Measurements from ENCODE around the gene ARAP1. TPM values are rescaled to one million over a fixed set of nuclear protein-coding genes. Genes with fewer than 3 reads are reported as not detected.

Gene ARAP1
- polyA plus RNA-seq, 3 donors: 66.4 to 71.6 (median 71.3) TPM

DNA sequence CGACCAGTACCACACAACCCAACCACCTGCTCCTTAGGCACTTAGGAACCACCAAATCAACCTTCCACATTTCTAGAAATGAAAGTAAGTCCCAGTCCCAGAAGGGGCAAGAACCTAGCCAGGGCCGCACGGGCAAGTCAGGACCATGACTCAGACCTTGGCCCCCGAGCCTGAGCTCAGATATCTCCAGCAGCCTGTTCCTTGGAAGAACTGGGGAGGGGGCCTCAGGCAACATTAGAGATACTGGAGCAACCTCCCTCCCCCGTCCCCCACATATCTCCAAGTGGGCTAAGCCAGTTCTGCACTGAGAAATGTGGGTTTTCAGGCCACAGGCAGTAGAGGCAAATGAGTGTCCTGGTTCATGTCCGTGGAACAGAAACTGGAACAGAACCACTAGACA is 7.7 kb downstream of the ARAP1 start:
- DNase-seq (ENCODE audit: low read depth in 3 of 3, low spot score in 2 of 3): no peak

DNA sequence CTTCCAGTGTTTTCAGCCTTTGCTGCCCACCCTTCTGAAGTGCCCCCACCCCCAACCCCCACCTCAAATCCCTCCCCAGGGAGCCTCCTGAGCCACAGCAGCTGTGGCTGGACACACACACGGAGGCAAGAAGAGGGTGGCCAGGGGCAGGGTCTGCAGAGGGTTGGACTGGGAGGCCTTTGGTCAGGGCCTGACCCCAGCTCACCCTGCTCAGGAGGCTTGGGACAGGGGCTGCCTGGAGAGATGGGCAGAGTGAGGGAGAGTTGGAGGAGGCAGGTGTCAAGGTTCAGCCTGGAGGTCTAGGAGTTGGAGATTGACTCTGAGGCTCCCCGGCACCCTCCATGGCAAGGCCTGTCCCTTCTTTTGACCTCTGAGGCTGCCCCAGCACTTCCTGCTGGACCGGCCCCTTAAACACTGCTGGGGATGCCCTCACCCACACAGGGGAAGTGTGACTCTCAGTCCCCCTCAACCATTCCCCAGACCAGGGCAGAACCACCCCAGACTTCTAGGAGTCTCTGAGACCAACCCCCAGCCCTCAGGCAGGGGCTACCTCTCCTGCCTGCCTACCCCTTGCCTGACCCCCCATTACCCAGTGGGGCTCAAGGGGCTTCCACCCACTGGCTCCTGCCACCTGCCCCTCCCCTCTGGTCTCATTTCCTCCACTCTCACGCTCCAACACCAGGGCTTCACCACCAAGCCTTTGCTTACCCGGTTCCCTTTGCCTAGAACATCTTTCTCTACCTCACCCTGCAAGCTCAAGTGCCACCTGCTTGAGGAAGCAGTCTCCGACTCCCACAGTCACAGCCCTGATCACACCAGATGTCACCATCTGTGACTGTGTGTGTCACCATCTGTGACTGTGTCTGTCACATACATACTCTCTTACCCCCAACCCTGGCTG is 8.6 kb downstream of the ARAP1 start:
- no peak for DNase-seq (ENCODE audit: low read depth in 3 of 3, low spot score in 2 of 3)

DNA sequence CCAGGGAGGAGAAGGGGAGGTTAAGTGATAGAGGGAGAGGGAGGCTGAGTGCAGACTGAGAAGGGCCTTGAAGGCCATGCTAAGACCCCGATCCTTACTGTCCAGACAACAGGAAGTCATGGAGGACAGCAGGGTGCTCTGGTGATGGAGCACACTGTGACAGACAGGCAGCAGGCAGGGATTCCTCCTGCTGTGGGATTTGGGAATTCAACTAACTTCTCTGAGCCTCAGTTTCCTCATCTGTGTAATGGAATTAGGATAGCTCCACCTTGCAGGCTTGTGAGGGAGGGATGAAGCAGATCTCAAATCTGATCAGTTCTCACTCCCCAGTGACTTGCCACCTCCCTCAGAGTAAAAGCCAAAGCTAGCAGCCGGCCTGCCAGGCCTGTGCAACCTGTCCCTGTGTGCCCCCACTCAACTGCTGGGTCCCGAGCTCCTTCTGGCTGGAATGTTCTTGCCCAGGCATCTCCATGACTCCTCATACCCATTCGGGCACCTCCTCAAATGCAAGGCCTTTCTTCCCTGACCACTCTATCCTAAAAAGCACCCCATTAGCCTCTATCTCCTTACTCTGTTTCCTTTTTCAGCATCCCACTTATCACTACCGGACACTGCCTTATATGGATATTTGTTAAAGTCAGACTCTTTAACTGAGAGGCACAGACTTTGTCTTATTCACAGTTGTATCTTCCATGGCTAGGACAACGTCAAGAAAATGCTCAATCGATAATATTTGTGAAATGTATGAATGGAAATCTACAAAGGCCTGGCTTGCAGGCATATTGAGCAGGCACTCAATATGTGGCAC is 9.5 kb downstream of the ARAP1 start:
- no peak for DNase-seq (ENCODE audit: low read depth in 3 of 3, low spot score in 2 of 3)

DNA sequence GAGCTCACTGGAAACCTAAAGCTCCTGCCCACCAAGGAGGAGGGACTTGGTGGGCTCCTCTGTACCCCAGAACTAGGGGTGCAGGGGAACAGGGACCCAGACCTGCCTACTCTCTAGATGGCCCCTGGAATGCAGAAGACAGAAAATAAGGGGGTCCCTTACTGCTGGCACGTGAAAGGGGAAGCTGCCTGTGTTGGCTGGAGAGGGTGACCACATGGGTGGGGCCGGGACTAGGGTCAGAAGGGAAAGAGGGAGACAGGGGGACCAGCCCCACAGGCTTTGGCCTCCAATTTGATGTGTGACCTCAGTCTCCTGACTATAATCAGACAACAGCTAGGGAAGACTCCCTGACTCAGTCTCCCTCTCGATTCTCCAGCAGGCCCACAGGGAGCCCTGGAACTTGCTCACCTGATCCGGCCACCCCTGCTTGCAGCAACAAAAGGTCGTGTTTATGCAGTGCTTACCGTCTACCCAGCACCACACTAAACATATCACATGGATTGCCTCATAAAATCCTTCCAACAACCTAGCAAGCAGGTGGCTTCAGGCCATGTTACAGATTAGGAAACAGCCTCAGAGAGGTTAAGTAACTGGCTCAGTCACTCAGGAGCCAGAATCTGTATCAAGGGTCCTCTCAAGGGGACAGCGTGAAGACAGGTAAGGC is 10.2 kb downstream of the ARAP1 start:
- no peak for DNase-seq (ENCODE audit: low read depth in 3 of 3, low spot score in 2 of 3)

DNA sequence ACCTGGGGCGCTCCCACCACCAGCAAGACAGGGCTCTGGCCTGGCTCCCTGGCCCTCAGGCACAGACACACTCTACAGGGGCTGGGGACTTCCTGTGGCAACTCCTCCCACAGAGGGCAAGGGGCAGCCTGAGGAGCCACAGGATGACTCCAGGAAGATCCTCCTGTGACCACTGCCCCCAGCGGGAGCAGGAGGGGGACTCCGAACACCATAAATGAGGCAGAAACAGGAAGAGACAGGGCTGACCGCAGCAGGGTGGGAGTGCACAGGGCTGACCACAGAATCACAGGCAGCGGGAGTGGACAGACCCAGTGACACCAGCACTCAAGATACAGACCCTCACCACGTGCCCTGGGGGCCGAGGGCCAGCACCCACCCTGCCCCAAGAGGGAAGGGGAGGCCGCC is 10.8 kb downstream of the ARAP1 start:
- DNase-seq (ENCODE audit: low read depth in 3 of 3, low spot score in 2 of 3): peak in 1 of 3 donors; percentile 23

DNA sequence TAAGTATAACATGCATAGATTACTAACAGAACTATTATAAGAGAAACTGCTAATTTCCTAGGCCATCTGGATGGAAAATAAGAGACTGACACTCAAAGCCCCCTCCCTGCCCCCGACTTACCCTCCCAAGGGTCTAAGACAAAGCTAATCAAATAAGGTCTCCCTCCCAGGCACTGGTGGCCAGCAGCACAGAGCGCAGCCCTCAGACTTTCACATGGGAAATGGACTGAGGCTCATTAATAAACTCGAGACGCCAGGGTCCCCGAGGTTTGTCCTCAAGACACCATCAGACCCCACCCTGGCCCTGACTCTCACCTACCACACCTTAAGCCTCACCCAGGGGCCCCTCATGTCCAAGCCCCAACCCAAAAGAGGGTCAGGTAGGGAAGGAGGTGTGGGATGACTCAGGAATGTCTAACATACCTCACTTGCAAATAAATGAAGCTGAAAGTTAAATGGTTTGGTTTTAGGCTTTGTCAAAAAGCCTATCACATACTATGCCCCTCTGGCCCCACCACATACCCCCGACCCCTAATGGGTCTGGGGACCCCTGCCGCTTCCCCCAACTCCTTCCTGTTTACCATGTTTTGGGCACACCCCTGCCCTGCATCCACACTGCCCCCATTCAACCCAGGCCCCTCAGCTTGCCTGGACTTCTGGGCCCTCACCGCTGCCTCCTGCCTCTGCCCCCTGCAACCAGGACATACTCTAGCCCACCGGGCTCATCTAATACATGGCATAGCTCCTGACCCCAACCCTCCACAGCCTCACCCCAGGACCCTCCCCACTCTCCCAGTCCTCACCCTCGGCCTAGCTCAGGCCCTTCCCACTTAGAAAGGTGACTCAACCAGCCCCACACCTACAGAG is 11.4 kb downstream of the ARAP1 start:
- DNase-seq (ENCODE audit: low read depth in 3 of 3, low spot score in 2 of 3): no peak

DNA sequence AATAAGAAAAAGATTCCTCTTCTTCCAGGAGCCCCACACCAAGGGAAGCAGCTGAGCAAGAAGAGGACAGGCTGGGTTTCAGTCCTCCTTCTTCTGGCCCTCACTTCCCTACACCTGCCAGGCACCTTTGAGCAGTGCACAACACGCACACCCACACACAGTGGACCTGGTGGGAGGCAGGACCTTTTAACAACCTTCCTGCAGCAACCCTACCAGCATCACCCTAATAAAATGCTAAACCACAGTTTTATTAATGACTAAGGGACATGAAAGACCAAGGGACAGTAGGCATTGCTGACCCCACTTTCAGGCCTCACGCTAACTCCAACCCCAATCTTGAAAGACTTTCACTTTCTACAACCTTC is 12.2 kb downstream of the ARAP1 start:
- no peak for DNase-seq (ENCODE audit: low read depth in 3 of 3, low spot score in 2 of 3)

DNA sequence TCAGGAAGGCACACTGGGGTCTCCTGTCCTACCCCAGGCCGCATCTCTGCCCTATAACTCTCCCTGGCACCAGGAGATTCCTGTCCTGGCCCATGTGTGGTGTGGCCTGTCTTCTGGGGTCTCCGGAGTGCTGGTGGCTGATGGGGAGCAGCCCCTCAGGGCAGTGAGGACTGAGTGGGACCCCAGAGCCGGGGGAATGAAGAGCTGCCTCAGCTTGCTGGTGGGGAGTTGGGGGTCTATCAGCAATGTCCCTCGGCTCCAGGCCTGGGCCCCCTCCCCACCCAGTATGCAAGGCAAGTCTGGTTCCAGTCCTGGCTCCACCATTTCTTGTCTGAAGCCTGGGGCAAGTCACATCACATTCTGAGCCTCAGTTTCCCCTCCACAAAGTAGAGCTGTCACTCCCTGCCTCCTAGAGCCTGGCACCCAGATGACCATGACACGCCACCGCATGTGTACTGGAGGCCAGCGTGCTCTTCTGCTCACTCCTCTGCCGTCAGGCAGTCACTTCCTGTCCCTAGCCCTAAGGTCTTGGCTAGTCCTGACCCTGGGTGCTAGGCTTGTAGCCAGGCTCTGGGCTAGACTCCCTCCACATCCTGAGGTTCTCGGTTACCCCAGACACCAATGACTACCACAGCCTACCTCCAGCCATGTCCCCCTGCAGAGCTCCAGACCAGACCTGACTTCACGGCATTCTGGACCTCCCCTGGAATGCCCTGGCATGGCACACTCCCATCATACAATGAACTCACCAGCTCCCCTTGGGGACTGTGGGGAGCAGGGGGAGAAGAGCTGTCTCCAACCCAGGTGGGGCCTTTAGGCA is 12.8 kb downstream of the ARAP1 start:
- DNase-seq (ENCODE audit: low read depth in 3 of 3, low spot score in 2 of 3): no peak

DNA sequence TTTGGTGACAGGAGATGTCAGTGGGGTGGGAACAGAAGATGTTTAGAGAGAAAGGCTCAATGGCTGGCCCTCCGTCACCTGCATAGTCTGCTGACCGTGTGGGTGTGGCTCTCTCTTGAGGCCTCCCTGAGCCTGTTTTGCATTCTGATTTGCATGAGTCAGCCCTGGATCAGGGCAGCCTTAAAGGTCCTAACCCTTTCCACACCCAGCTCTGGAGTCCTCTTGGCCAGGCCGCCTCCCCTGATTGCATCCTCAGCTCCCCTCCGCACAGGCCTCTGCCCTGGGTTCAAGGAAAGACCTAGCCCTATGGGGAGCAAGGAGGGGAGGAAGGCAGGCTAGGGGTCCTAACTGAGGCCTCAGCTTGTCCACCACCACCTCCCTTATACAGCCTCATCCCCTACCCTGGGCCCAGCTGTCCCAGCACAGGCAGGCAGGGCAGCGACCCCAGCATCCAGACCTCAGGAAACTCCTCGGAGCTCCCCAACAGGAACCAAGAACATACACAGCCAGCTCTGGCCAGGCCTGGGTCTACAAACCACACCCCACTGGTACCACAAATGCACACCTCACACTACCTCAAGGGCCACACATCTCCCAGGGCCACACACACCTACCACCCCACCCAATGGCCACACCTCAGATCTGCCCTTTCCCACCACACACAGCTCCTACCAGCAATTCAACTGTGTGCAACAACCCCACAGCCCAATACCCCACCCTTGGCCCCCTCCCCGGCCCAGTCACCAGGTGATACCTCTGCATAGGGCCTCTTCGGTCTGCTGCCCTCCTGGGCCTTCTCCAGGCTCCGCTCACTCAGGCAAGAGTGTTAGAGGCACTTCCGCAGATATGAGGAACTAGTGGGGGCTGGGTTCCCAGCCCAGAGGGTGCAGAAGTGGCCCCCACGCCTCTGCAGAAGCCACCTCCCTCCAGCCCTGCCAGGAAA is 13.7 kb downstream of the ARAP1 start:
- DNase-seq (ENCODE audit: low read depth in 3 of 3, low spot score in 2 of 3): no peak

DNA sequence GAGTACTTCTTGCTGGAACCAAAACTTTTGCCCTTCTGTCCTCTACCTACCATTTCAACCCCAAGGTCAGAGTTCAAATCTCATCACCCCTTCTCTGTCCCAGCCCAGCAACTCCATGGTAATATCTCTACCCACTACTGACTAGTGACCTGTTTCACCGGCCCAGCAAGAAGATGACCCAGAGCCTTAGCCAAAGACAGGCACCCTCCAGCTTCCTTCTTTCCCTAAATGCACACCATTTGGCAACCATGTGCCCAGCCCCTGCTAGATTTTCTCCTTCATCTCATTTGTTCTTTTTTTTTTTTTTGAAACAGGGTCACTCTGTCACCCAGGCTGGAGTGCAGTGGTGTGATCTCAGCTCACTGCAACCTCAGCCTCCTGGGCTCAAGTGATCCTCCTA is 14.9 kb downstream of the ARAP1 start:
- no peak for DNase-seq (ENCODE audit: low read depth in 3 of 3, low spot score in 2 of 3)

DNA sequence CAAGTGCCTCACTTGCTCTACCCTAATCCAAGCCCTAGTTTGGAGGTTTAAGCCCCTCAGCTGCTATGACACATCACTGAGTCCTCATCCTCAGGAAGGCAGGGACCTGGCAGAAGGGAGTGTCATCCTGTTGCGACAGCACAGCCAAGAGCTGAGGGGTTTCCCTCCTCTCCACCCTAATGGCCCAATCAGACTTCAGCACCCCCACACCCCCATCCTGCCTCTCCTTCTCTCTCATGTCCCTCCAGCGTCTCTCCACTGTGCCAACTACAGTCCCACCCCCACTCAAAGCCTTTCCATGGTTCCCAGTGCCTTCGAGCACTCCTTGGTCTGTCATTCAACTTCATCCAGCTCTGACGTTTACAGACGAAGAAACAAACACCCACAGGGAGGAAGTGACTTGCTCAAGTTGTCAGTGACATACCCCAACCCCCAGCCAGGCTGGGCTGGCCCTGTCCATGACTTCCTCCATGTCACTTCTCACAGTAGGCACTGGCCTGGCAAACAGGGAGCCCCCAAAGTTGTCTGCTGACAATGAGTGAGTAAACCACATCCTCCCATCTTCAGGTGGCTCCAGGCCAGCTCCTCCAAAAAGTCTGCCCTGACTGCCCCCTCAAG is 15.6 kb downstream of the ARAP1 start:
- DNase-seq (ENCODE audit: low read depth in 3 of 3, low spot score in 2 of 3): no peak

DNA sequence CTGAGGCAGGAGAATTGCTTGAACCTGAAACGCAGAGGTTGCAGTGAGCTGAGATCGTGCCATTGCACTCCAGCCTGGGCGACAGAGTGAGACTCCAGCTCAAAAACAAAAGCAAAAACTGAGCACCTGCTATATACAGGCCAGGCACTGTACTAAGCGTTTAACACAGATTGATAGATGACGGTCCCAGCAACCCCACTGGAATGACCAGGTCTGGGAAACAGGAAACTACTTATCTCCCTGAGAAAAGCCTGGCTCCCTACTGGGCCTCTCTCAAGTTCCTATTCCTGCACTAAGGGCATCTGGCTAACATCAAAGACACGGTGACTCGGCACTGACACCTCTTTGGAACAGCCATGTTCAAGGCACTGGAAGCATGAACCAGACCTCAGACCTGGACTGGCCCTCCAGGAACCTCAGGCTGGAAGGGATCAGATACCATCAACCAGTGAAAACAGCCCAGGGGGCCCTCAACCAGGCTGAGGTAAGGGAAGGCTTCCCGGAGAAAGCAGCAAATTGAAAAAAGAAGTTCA is 16.6 kb downstream of the ARAP1 start:
- no peak for DNase-seq (ENCODE audit: low read depth in 3 of 3, low spot score in 2 of 3)

DNA sequence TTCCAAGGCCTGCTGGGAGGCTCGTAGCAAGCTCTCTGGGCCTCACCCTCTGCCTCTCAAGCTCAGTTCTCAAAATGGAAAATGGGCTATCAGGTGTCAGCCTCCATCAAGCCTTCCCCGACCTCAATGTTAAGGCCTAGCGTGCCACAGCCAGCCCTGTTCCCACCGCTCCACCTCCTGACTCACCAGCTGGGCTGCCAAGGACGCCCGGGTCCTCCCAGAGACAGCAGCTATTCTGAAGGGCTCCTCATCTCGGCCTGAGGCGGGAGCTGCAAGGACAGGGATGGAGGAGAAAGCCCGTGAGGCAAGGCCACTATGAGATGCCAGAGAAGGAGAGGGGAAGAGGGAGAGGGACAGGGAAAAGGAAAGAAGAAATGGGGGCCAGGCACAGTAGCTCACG is 19.9 kb downstream of the ARAP1 start:
- no peak for DNase-seq (ENCODE audit: low read depth in 3 of 3, low spot score in 2 of 3)

DNA sequence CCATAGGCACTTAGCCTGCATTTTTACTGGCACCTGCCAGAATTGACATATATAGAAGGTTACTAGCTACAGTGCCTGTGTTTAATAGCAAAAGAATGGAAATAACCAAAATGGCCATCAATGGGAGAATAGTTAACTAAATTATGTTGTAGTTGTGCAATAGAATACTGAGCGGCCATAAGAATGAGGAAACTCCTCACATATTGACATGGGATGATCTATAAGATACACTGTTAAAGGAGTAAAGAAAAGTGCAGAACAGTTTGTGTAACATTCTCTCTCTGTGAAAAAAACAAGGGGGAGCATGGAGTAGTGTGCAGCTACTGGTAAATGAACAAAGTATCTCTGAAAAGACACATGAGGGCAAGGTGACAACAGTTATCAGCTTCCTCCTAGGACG is 21.5 kb downstream of the ARAP1 start:
- DNase-seq (ENCODE audit: low read depth in 3 of 3, low spot score in 2 of 3): no peak

DNA sequence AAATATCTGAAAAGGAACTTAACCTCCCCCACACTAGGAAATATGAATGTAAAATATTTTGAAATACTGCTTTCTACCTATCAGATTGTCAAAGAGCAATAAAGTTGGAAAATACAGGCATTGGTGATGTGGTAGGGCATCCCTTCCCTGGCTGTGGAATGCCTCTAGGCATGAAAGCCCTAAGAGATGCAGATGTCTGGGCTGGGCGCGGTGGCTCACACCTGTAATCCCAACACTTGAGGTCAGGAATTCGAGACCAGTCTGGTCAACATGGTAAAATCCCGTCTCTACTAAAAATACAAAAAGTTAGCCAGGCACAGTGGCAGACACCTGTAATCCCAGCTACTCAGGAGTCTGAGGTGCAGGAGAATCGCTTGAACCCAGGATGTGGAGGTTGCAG is 22.0 kb downstream of the ARAP1 start:
- no peak for DNase-seq (ENCODE audit: low read depth in 3 of 3, low spot score in 2 of 3)

DNA sequence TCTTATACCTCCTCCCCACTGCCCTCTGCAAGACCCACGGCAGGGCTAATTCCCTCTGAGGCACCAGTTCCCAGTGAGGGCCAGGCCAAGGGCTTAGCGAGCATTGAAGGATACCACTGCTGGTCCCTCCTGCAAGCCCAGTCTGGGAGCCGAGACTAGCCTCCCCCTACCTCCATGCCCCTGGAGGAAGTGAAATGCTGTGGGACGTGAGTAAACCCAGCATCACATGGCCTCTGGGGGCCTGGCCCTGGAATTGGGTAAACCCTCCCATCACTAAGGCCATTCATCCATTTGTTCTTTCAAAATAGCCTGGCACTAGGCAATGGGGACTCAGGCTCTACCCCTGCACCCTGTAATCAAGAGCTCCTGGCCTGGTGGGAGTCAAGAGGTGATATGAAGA is 24.7 kb downstream of the ARAP1 start:
- DNase-seq (ENCODE audit: low read depth in 3 of 3, low spot score in 2 of 3): no peak

DNA sequence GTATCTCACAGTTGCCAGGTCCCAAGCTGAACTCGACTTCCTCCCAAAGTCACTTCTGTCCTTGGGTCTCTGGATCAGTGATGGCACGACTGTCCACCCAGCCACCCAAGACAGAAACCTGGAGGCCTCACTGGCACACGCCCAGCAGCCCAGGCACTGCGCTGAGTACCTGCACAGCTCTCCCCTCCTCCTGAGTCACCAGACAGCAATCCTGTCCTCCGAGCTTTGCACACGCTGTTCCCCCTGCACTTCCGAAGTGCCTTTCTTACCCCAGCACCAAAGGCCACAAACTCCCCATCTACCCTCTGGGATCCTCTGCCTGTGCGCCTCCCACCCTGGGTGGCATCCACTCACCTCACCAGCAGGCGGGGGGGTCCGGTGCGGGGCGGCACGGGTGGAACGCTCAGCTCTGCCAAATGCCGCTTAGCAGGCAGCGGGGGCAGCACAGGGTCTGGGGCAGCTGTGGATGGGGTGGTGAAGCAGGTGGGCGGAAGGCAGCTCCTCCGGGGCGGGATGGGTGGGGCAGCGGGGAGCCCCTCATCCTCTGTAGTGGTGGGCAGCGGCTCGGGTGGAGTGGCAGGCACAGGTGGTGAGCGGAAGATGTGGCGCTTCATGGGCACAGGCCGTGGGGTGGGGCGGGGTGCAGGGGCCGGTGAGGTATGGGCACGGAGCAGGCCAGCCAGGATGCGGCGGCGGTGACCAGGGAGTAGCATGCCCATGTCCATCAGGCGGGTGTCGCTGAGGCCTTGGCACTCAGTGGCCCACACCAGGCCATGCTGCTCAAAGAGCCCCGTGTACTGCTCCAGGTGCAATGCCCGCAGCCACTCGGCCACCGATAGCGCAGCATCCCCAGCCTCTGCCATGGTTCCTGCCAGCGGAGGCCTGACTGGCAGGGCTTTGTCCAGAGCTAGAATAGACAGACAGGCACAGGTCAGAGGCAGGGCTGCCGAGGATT is 25.7 kb downstream of the ARAP1 start:
- no peak for DNase-seq (ENCODE audit: low read depth in 3 of 3, low spot score in 2 of 3)
